ENCODE measurements around the gene DCAF6. TPM values are rescaled to one million over a fixed set of nuclear protein-coding genes. Genes with fewer than 3 reads are reported as not detected.

Gene DCAF6
- total RNA-seq, 2 experiments from 2014 or later = 23.2 to 30.6 TPM

GRCh38 chr1:168100315-168101002 lies 164.0 kb downstream of the DCAF6 start:
- Histone ChIP-seq H3K79me2 (ENCODE audit: insufficient read depth, low read depth, low read length) (no peaks in the 10 kb centered on the region), H4K20me1 (ENCODE audit: insufficient read depth, low read length) (no peaks in the 10 kb centered on the region), H3K9me3 (ENCODE audit: low read length) (no peaks in the 10 kb centered on the region), H3K4me3 (ENCODE audit: low read depth, low read length, poor library complexity, severe bottlenecking) (no peak overlapping the region), H2AFZ (ENCODE audit: low read length) (no peak overlapping the region), H3K9me2 (ENCODE audit: insufficient read depth, low read length) (no peaks in the 10 kb centered on the region), H3K27ac (ENCODE audit: low read depth, low read length, poor library complexity, severe bottlenecking) (no peak overlapping the region), H3K4me1 (ENCODE audit: insufficient read depth, low read length, poor library complexity, severe bottlenecking) (no peaks in the 10 kb centered on the region), H3K36me3 (ENCODE audit: insufficient read depth, low read length) (no peaks in the 10 kb centered on the region), H3K4me2 (ENCODE audit: low read length) (no peak overlapping the region)
- ChIA-PET POLR2A (interaction anchor here (0.7 kb wide), 1 partner anchor 18 kb away, joined by 4 read pairs; no protein-coding TSS in a partner anchor), CTCF (ENCODE audit: unreplicated experiment) (no interaction called here)
- intact Hi-C loops (cut with micrococcal nuclease; ENCODE audit: unreplicated experiment) = no loop called here
- no peak for DNase-seq (ENCODE audit: low spot score)
- no TSS peak for BruUV-seq (replicated peaks)
- TF ChIP-seq EZH2phosphoT487 (IDR thresholded peaks at IDR 0.05; ENCODE audit: borderline replicate concordance, low read depth, low read length) = no peak
- no peak for TF ChIP-seq CTCF (conservative IDR thresholded peaks at IDR 0.05; ENCODE audit: low read length)

GRCh38 chr1:168101336-168101735 lies 164.9 kb downstream of the DCAF6 start:
- POLR2A ChIA-PET = no interaction called here
- H2AFZ ChIP-seq (ENCODE audit: low read length) = no peak overlapping the region
- no peaks in the 10 kb centered on the region for H3K9me2 ChIP-seq (ENCODE audit: insufficient read depth, low read length)
- intact Hi-C loops (cut with micrococcal nuclease; ENCODE audit: unreplicated experiment) = no loop called here
- BruUV-seq (replicated peaks) = no TSS peak
- DNase-seq (ENCODE audit: low spot score) = no peak
- H4K20me1 ChIP-seq (ENCODE audit: insufficient read depth, low read length) = no peaks in the 10 kb centered on the region
- no peaks in the 10 kb centered on the region for H3K4me1 ChIP-seq (ENCODE audit: insufficient read depth, low read length, poor library complexity, severe bottlenecking)
- TF ChIP-seq EZH2phosphoT487 (IDR thresholded peaks at IDR 0.05; ENCODE audit: borderline replicate concordance, low read depth, low read length) (no peak), CTCF (conservative IDR thresholded peaks at IDR 0.05; ENCODE audit: low read length) (no peak)
- H3K4me3 ChIP-seq (ENCODE audit: low read depth, low read length, poor library complexity, severe bottlenecking) = no peak overlapping the region
- no peaks in the 10 kb centered on the region for H3K36me3 ChIP-seq (ENCODE audit: insufficient read depth, low read length)
- no peak overlapping the region for H3K4me2 ChIP-seq (ENCODE audit: low read length)
- CTCF ChIA-PET (ENCODE audit: unreplicated experiment) = no interaction called here
- no peaks in the 10 kb centered on the region for H3K79me2 ChIP-seq (ENCODE audit: insufficient read depth, low read depth, low read length)
- no peaks in the 10 kb centered on the region for H3K9me3 ChIP-seq (ENCODE audit: low read length)
- no peak overlapping the region for H3K27ac ChIP-seq (ENCODE audit: low read depth, low read length, poor library complexity, severe bottlenecking)

- H3K79me2 ChIP-seq (ENCODE audit: insufficient read depth, low read depth, low read length) = no peaks in the 10 kb centered on the region
- H4K20me1 ChIP-seq (ENCODE audit: insufficient read depth, low read length) = no peaks in the 10 kb centered on the region
- no peak overlapping the region for H2AFZ ChIP-seq (ENCODE audit: low read length)
- intact Hi-C loops (cut with micrococcal nuclease; ENCODE audit: unreplicated experiment) = no loop called here
- no peaks in the 10 kb centered on the region for H3K9me2 ChIP-seq (ENCODE audit: insufficient read depth, low read length)
- no peaks in the 10 kb centered on the region for H3K9me3 ChIP-seq (ENCODE audit: low read length)
- DNase-seq (ENCODE audit: low spot score) = no peak
- H3K4me2 ChIP-seq (ENCODE audit: low read length) = no peak overlapping the region
- no peak overlapping the region for H3K4me3 ChIP-seq (ENCODE audit: low read depth, low read length, poor library complexity, severe bottlenecking)
- no peaks in the 10 kb centered on the region for H3K36me3 ChIP-seq (ENCODE audit: insufficient read depth, low read length)
- TF ChIP-seq EZH2phosphoT487 (IDR thresholded peaks at IDR 0.05; ENCODE audit: borderline replicate concordance, low read depth, low read length) (no peak), CTCF (conservative IDR thresholded peaks at IDR 0.05; ENCODE audit: low read length) (no peak)
- BruUV-seq (replicated peaks) = no TSS peak
- no peaks in the 10 kb centered on the region for H3K4me1 ChIP-seq (ENCODE audit: insufficient read depth, low read length, poor library complexity, severe bottlenecking)
- ChIA-PET CTCF (ENCODE audit: unreplicated experiment) (interaction anchor here (1.1 kb wide), 1 partner anchor 17 kb away, joined by 3 read pairs; no protein-coding TSS in a partner anchor), POLR2A (interaction anchor here (0.7 to 1.2 kb wide), 2 partner anchors 19 to 1205 kb away, joined by 3 to 4 read pairs; no protein-coding TSS in a partner anchor)
- no peak overlapping the region for H3K27ac ChIP-seq (ENCODE audit: low read depth, low read length, poor library complexity, severe bottlenecking)
These were observed 166.0 kb downstream of the DCAF6 start for GRCh38 chr1:168102487-168102886.
